Tibial nerve (tissue), 4 donors: ENCODE results near the gene MARS1. TPM values are rescaled to one million over a fixed set of nuclear protein-coding genes. Genes with fewer than 3 reads are reported as not detected.
A peak's percentile ranks its signal among the peaks of the same experiment; 100 is the strongest.

ENCODE experiments used
- DNase-seq, 2 donors: peaks; one replicate each; pipeline ENCODE4 v3.0.0-alpha.2; 2019; ENCODE audit warnings: low spot score in 2 of 2
- H3K27ac ChIP-seq, 4 donors: fragments of 200-600 bp; sonication (generic) in 3 of 4; one replicate each; pipeline ENCODE4 v1.5.1; 2017 to 2019; ENCODE audit warnings: mild to moderate bottlenecking in 1 of 4
- H3K27me3 ChIP-seq, 2 donors: fragments of 200-600 bp; sonication (generic) in 1 of 2; one replicate each; pipeline versions ENCODE4 v1.5.1 to v1.6.0; 2017 to 2019
- H3K36me3 ChIP-seq, 3 donors: fragments of 200-600 bp; sonication (generic); one replicate each; pipeline ENCODE4 v1.5.1; 2018 to 2019
- H3K4me1 ChIP-seq, 4 donors: fragments of 200-600 bp; sonication (generic) in 3 of 4; one replicate each; pipeline ENCODE4 v1.5.1; 2017 to 2019
- H3K4me3 ChIP-seq, 4 donors: fragments of 200-600 bp; sonication (generic) in 3 of 4; one replicate each; pipeline ENCODE4 v1.5.1; 2017 to 2019; ENCODE audit warnings: mild to moderate bottlenecking in 1 of 4, moderate library complexity in 1 of 4
- H3K9me3 ChIP-seq, 4 donors: fragments of 200-600 bp; sonication (generic) in 3 of 4; one replicate each; pipeline ENCODE4 v1.5.1; 2017 to 2019
- EP300 ChIP-seq, 2 donors: sonication (generic); formaldehyde crosslinking; IDR thresholded peaks; one replicate each; pipeline ENCODE4 v1.6.1; 2017; ENCODE audit warnings: antibody characterized with exemption in 2 of 2, mild to moderate bottlenecking in 1 of 2
- POLR2A ChIP-seq, 2 donors: fragments of 450-650 bp; IDR thresholded peaks; one replicate each; pipeline ENCODE4 v1.6.1; 2017; ENCODE audit warnings: antibody characterized with exemption in 2 of 2, mild to moderate bottlenecking in 2 of 2, moderate library complexity in 2 of 2
- WGBS, 2 donors: methylation state at CpG; one replicate each; pipeline ENCODE4 v1.1.5; 2018; 5-methylcytosine and 5-hydroxymethylcytosine counted together
- total RNA-seq, 4 donors: library from RNA; depleted of rRNA; stranded (reverse); fragments of >200 nt; gene quantifications; one replicate each; pipeline ENCODE4 v1.1.0, GENCODE V29; 2016
- TF ChIP-seq, protein P1 (sequence below), 5 experiments: fragments of 200-600 bp in 3 of 5; fragments of 450-650 bp in 2 of 5; sonication (generic) in 3 of 5; IDR thresholded peaks; one replicate each; pipeline ENCODE4 v1.5.1; 2016 to 2019; ENCODE audit warnings: antibody characterized with exemption in 5 of 5, mild to moderate bottlenecking in 3 of 5, moderate library complexity in 2 of 5

MARS1 gene
- total RNA-seq, 4 donors from 2014 or later = 53.5 to 101 (median 74.2) TPM

DNA sequence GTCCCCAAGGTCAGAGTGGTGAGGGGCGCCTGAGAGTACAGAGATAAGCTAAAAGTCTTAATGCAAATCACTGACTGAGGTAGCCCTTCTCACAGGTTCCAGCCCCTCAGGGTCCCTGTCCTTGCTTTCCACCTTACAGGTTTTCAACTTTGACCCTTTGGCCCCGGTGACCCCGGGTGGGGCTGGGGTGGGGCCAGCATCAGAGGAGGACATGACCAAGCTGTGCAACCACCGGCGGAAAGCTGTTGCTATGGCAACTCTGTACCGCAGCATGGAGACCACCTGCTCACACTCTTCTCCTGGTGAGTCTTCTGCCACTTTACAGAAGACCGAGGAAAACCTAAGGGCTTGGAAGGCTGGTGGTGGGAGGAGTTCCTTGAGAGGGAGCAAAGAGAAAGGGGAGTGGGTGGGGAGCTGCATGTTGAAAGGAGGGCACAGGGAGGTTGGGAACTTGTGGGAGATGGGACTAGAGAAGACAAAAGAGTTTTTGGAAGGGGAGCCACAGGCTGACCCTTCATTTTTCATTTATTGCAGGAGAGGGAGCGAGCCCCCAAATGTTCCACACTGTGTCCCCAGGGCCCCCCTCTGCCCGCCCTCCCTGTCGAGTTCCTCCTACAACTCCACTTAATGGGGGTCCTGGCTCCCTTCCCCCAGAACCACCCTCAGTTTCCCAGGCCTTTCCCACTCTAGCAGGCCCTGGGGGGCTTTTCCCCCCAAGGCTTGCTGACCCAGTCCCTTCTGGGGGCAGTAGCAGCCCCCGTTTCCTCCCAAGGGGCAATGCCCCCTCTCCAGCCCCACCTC is 37.1 kb downstream of the MARS1 start:
- Histone ChIP-seq H3K4me3 (peak overlapping the region in 1 of 4 donors; percentile 5), H3K27ac (peak overlapping the region in 3 of 4 donors; percentile 95 to 100 (median 98)), H3K27me3 (no peaks in the 10 kb centered on the region), H3K9me3 (no peaks in the 10 kb centered on the region), H3K4me1 (peaks cover 0 to 55% (median 39%) of the 10 kb centered on the region in 4 donors), H3K36me3 (peaks cover 0 to 59% (median 4%) of the 10 kb centered on the region in 3 donors)
- no peak for DNase-seq
- WGBS, 2 donors = 56 to 61% methylated on average over 11 of the region's 11 CpGs
- TF ChIP-seq POLR2A (IDR thresholded peaks at IDR 0.05) = no peak
- TF ChIP-seq, protein P1, sequence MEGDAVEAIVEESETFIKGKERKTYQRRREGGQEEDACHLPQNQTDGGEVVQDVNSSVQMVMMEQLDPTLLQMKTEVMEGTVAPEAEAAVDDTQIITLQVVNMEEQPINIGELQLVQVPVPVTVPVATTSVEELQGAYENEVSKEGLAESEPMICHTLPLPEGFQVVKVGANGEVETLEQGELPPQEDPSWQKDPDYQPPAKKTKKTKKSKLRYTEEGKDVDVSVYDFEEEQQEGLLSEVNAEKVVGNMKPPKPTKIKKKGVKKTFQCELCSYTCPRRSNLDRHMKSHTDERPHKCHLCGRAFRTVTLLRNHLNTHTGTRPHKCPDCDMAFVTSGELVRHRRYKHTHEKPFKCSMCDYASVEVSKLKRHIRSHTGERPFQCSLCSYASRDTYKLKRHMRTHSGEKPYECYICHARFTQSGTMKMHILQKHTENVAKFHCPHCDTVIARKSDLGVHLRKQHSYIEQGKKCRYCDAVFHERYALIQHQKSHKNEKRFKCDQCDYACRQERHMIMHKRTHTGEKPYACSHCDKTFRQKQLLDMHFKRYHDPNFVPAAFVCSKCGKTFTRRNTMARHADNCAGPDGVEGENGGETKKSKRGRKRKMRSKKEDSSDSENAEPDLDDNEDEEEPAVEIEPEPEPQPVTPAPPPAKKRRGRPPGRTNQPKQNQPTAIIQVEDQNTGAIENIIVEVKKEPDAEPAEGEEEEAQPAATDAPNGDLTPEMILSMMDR (IDR thresholded peaks at IDR 0.05) = no peak
- no peak for TF ChIP-seq EP300 (IDR thresholded peaks at IDR 0.05)

DNA sequence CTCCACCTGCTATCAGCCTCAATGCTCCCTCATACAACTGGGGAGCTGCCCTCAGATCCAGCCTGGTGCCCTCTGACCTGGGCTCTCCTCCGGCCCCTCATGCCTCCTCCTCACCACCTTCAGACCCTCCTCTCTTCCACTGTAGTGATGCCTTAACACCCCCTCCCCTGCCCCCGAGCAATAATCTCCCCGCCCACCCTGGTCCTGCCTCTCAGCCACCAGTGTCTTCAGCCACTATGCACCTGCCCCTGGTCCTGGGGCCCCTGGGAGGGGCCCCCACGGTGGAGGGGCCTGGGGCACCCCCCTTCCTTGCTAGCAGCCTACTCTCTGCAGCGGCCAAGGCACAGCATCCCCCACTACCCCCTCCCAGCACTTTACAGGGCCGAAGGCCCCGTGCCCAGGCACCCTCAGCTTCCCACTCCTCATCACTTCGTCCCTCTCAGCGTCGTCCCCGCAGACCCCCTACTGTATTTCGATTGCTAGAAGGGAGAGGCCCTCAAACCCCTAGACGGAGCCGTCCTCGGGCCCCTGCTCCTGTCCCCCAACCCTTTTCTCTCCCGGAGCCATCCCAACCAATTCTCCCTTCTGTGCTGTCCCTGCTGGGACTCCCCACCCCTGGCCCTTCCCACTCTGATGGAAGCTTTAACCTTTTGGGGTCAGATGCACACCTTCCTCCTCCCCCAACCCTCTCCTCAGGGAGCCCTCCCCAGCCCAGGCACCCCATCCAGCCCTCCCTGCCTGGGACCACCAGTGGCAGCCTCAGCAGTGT is 37.9 kb downstream of the MARS1 start:
- peak overlapping the region in 2 of 4 donors; percentile 95 to 100 for H3K27ac ChIP-seq
- DNase-seq = no peak
- no peaks in the 10 kb centered on the region for H3K9me3 ChIP-seq
- no peak overlapping the region for H3K4me3 ChIP-seq
- TF ChIP-seq POLR2A (IDR thresholded peaks at IDR 0.05) (no peak), EP300 (IDR thresholded peaks at IDR 0.05) (no peak)
- TF ChIP-seq, protein P1 (IDR thresholded peaks at IDR 0.05) = no peak
- 73 to 75% methylated on average over 16 of the region's 16 CpGs for WGBS, 2 donors
- H3K4me1 ChIP-seq = peaks cover 0 to 55% (median 39%) of the 10 kb centered on the region in 4 donors
- H3K36me3 ChIP-seq = peaks cover 0 to 67% (median 7%) of the 10 kb centered on the region in 3 donors
- H3K27me3 ChIP-seq = no peaks in the 10 kb centered on the region

DNA sequence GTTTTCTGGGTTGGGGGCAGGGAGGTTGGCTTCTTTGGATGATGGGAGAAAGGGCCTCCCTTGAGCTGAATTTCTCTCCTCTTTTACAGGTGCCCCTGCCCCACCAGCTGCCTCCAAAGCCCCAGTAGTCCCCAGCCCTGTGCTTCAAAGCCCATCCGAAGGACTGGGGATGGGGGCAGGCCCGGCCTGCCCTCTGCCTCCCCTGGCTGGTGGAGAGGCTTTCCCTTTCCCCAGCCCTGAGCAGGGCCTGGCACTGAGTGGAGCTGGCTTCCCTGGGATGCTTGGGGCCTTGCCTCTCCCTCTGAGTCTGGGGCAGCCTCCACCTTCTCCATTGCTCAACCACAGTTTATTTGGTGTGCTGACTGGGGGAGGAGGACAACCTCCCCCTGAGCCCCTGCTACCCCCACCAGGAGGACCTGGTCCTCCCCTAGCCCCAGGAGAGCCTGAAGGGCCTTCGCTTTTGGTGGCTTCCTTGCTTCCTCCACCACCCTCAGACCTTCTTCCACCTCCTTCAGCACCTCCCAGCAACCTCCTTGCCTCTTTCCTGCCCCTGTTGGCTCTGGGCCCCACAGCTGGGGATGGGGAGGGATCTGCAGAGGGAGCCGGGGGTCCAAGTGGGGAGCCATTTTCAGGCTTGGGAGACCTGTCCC is 38.7 kb downstream of the MARS1 start:
- Histone ChIP-seq H3K27me3 (no peaks in the 10 kb centered on the region), H3K36me3 (peaks cover 0 to 75% (median 15%) of the 10 kb centered on the region in 3 donors), H3K4me3 (no peak overlapping the region), H3K4me1 (peaks cover 0 to 47% (median 32%) of the 10 kb centered on the region in 4 donors), H3K9me3 (no peaks in the 10 kb centered on the region), H3K27ac (peak overlapping the region in 1 of 4 donors; percentile 35)
- no peak for TF ChIP-seq EP300 (IDR thresholded peaks at IDR 0.05)
- TF ChIP-seq POLR2A (IDR thresholded peaks at IDR 0.05) = no peak
- TF ChIP-seq, protein P1 (IDR thresholded peaks at IDR 0.05) = no peak
- WGBS, 2 donors = 75 to 91% methylated on average over 4 of the region's 4 CpGs
- no peak for DNase-seq

DNA sequence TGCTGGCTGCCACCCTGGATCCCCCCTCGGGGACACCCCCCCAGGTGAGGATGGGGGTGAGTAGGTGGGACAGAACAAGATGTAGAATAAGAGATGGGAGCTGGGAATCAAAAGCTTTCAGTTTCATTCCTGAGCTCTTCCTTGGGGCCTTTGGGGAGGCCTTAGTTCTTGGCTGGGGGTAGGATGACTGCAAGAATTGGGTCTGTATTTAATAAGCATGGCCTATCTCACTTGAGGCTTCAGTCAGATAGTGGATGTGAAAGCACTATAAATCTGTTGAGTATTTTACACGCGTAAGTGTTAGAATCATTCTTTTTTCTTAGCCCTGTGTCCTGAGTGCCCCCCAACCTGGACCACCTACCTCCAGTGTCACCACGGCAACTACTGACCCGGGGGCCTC is 39.3 kb downstream of the MARS1 start:
- H3K27me3 ChIP-seq = no peaks in the 10 kb centered on the region
- H3K36me3 ChIP-seq = peaks cover 0 to 81% (median 16%) of the 10 kb centered on the region in 3 donors
- DNase-seq = no peak
- TF ChIP-seq EP300 (IDR thresholded peaks at IDR 0.05) = no peak
- TF ChIP-seq, protein P1 (IDR thresholded peaks at IDR 0.05) = no peak
- no peak for TF ChIP-seq POLR2A (IDR thresholded peaks at IDR 0.05)
- peaks cover 0 to 41% (median 26%) of the 10 kb centered on the region in 4 donors for H3K4me1 ChIP-seq
- H3K27ac ChIP-seq = no peak overlapping the region
- H3K4me3 ChIP-seq = no peak overlapping the region
- 79 to 84% methylated on average over 5 of the region's 5 CpGs for WGBS, 2 donors
- no peaks in the 10 kb centered on the region for H3K9me3 ChIP-seq
